NB4 (cell line): ENCODE results near the gene IDE.

Experiments
- POLR2A ChIP-seq: IDR thresholded peaks from 2 replicates; pipeline ENCODE4 v1.6.1; 2011; ENCODE audit warnings: mild to moderate bottlenecking; ENCODE audit not compliant: insufficient read length; ENCODE audit errors: extremely low read depth
- TF ChIP-seq, protein P1 (sequence below): IDR thresholded peaks from one replicate; pipeline ENCODE4 v1.5.1; 2012; ENCODE audit warnings: low read depth, low read length

DNA sequence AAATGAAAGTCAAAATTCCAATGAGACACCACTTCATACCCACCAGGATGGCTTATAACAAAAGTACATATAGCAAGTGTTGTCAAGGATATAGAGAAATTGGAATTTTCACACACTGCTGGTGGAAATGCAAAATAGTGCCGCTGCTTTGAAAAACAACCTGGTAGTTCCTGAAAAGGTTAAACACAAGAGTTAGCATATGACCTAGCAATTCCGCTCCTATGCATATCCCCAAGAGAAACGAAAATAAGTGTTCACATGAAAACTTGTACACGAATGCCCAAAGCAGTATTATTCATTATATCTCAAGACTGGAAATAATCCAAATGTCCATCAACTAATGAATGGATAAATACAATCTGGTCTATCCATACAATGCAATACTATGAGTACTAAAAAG lies 14.8 kb downstream of the IDE start:
- TF ChIP-seq, protein P1, sequence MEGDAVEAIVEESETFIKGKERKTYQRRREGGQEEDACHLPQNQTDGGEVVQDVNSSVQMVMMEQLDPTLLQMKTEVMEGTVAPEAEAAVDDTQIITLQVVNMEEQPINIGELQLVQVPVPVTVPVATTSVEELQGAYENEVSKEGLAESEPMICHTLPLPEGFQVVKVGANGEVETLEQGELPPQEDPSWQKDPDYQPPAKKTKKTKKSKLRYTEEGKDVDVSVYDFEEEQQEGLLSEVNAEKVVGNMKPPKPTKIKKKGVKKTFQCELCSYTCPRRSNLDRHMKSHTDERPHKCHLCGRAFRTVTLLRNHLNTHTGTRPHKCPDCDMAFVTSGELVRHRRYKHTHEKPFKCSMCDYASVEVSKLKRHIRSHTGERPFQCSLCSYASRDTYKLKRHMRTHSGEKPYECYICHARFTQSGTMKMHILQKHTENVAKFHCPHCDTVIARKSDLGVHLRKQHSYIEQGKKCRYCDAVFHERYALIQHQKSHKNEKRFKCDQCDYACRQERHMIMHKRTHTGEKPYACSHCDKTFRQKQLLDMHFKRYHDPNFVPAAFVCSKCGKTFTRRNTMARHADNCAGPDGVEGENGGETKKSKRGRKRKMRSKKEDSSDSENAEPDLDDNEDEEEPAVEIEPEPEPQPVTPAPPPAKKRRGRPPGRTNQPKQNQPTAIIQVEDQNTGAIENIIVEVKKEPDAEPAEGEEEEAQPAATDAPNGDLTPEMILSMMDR: no peak
- TF ChIP-seq POLR2A: no peak
